ENCODE measurements around the gene PNLDC1. TPM values are rescaled to one million over a fixed set of nuclear protein-coding genes. Genes with fewer than 3 reads are reported as not detected.

Gene PNLDC1
- total and polyA plus RNA-seq, 2 of the 4 experiments (the other 2 are of a cell fraction): not detected

DNA sequence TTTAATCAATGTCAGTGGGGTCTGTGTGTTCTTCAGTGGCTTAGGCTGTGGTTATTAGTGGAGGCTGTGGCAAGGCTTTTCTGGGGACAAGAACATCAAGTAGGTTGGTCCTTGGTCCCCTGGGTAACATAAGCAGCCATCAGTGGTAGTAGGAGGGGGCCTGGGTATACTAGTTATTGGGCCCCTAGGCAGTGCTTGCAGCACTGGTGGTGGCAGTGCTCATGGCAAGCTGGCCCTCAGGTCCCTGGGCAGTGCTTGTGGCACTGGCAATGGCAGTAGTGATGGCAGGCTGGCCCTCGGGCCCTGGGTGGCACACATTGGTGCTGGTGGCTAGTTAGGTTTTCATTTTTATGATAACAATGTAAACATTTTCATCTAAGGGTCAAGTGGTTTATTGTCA lies 58.2 kb downstream of the PNLDC1 start:
- no peaks in the 10 kb centered on the region for H3K9me1 ChIP-seq (ENCODE audit: insufficient read depth, low read length)
- H4K20me1 ChIP-seq (ENCODE audit: insufficient read depth, low read length): no peaks in the 10 kb centered on the region
- no peak overlapping the region for H3K18ac ChIP-seq (ENCODE audit: low read depth, low read length)
- no peak overlapping the region for H3K4ac ChIP-seq (ENCODE audit: low read depth, low read length)
- no peak overlapping the region for H2BK5ac ChIP-seq (ENCODE audit: low read depth, low read length, poor library complexity, severe bottlenecking)
- H2BK120ac ChIP-seq (ENCODE audit: low read depth, low read length): no peak overlapping the region
- no peak overlapping the region for H2BK15ac ChIP-seq (ENCODE audit: low read depth, low read length)
- in situ Hi-C loops (cut with MboI; ENCODE audit: low sequenced_read_pairs): loop anchor here (25.0 kb wide), 1 partner anchor 604 kb away; no protein-coding TSS in a partner anchor
- no peak overlapping the region for H2AFZ ChIP-seq (replicated peaks; ENCODE audit: low read length, poor library complexity)
- no TSS peak for BruUV-seq (replicated peaks)
- H3K27ac ChIP-seq (ENCODE audit: insufficient read depth, low read length): no peak overlapping the region
- no peak overlapping the region for H3K4me3 ChIP-seq (ENCODE audit: insufficient read depth, low read depth, low read length)
- no peaks in the 10 kb centered on the region for H3K36me3 ChIP-seq (ENCODE audit: control insufficient read depth, insufficient read depth, low read length)
- no peak overlapping the region for H4K5ac ChIP-seq (ENCODE audit: low read depth, low read length)
- no peak for ATAC-seq (ENCODE audit: low read depth)
- H4K91ac ChIP-seq (ENCODE audit: insufficient read depth, low read depth, low read length): no peak overlapping the region
- H3K9me3 ChIP-seq (ENCODE audit: control insufficient read depth, insufficient read depth, low read length): no peaks in the 10 kb centered on the region
- no peaks in the 10 kb centered on the region for H3K79me1 ChIP-seq (ENCODE audit: low read depth in 1 of 2, low read length in 2 of 2)
- CTCF ChIA-PET: interaction anchor here (0.5 to 1.1 kb wide), 2 partner anchors 81 to 597 kb away, joined by 3 read pairs; no protein-coding TSS in a partner anchor
- intact Hi-C loops (cut with micrococcal nuclease): no loop called here
- no peak overlapping the region for H2BK20ac ChIP-seq (ENCODE audit: low read depth, low read length)
- no peaks in the 10 kb centered on the region for H3K4me1 ChIP-seq (ENCODE audit: control insufficient read depth, insufficient read depth, low read length)
- TF ChIP-seq MXI1 (IDR thresholded peaks at IDR 0.05; ENCODE audit: borderline replicate concordance, low read depth, low read length) (no peak), POLR2A (IDR thresholded peaks at IDR 0.05; ENCODE audit: low read depth, low read length) (no peak), MAFK (IDR thresholded peaks at IDR 0.05; ENCODE audit: low read depth, low read length) (no peak), SMC3 (IDR thresholded peaks at IDR 0.05; ENCODE audit: low read depth, low read length) (no peak), CEBPB (IDR thresholded peaks at IDR 0.05; ENCODE audit: low read depth, low read length) (no peak)
- TF ChIP-seq, protein P1, sequence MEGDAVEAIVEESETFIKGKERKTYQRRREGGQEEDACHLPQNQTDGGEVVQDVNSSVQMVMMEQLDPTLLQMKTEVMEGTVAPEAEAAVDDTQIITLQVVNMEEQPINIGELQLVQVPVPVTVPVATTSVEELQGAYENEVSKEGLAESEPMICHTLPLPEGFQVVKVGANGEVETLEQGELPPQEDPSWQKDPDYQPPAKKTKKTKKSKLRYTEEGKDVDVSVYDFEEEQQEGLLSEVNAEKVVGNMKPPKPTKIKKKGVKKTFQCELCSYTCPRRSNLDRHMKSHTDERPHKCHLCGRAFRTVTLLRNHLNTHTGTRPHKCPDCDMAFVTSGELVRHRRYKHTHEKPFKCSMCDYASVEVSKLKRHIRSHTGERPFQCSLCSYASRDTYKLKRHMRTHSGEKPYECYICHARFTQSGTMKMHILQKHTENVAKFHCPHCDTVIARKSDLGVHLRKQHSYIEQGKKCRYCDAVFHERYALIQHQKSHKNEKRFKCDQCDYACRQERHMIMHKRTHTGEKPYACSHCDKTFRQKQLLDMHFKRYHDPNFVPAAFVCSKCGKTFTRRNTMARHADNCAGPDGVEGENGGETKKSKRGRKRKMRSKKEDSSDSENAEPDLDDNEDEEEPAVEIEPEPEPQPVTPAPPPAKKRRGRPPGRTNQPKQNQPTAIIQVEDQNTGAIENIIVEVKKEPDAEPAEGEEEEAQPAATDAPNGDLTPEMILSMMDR (conservative IDR thresholded peaks at IDR 0.05; ENCODE audit: low read depth, low read length): no peak
- no peak overlapping the region for H2AK9ac ChIP-seq (replicated peaks; ENCODE audit: low read depth, low read length, poor library complexity)
- H2AK5ac ChIP-seq (ENCODE audit: low read depth, low read length): no peak overlapping the region
- no peak for DNase-seq
- no peak overlapping the region for H3K4me2 ChIP-seq (ENCODE audit: low read depth, low read length)
- dilution Hi-C loops (cut with HindIII; ENCODE audit: low sequenced_read_pairs, unreplicated experiment): no loop called here
- H3K14ac ChIP-seq (replicated peaks; ENCODE audit: low read depth, low read length): no peak overlapping the region
- POLR2A ChIA-PET (ENCODE audit: unreplicated experiment): no interaction called here
- no peak overlapping the region for H3K56ac ChIP-seq (ENCODE audit: extremely low read depth, insufficient read depth, low read length)
- WGBS, 2 experiments (ENCODE audit: extremely low coverage in 2 of 2, insufficient read length in 1 of 2): no CpG with 5 or more reads among the region's 1 CpG
- peaks cover 6% of the 10 kb centered on the region for H3K27me3 ChIP-seq (ENCODE audit: control insufficient read depth, insufficient read depth, low read length)
- H3K9ac ChIP-seq (ENCODE audit: low read depth, low read length): no peak overlapping the region
- H3K23ac ChIP-seq (ENCODE audit: low read depth, low read length): no peak overlapping the region
- no peak overlapping the region for H4K8ac ChIP-seq (ENCODE audit: low read depth in 2 of 2, low read length in 2 of 2)
